Hepatic stellate cell (primary cell): ENCODE data around the gene MORF4L1.

Experiments
- DNase-seq: peaks from one replicate; pipeline ENCODE4 v3.0.0; 2011; ENCODE audit warnings: low spot score

The MORF4L1 gene

DNA sequence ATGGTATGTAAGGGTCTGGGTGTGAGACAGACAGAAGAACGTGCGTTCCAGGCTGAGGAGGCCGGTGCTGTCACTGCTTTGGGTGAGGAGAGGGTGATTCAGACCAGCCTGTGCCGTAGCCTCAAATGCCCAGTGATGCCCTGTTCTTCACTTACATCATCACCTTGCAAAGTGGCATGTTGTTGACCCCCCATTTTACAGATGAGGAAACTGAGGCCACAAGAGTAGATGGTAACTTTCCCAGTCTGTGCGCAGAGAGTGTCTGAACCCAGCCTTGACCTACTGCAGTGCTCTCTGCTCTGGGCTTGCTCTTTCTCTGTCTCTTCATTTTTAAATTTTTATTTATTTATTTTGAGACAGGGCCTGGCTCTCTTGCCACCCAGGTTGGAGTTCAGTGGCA is 73.8 kb downstream of the MORF4L1 start:
- DNase-seq, result no peak

DNA sequence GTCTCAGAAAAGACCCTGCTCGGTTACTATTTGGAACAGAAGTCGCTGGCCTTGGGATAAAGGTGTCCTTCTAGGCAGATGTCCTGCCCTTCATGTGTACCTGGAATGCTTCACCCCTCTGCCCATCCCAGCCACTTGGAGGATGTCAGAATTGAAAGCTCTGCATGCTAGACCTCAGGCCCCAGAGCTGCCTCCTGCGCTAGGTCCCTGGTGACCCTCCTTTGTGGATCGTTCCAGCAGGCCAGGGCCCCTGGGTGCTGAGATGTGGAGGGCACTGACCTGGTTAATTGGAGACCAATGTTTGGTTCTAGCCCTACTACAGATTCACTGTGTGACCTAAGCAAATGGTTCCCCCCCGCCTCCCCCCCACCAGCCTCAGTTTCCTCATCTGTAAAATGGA is 74.8 kb downstream of the MORF4L1 start:
- DNase-seq, result no peak
